ENCODE measurements around the gene C8B. TPM values are rescaled to one million over a fixed set of nuclear protein-coding genes. Genes with fewer than 3 reads are reported as not detected.

C8B gene
- total RNA-seq, 1 donor from 2014 or later: 0.26 TPM

DNA sequence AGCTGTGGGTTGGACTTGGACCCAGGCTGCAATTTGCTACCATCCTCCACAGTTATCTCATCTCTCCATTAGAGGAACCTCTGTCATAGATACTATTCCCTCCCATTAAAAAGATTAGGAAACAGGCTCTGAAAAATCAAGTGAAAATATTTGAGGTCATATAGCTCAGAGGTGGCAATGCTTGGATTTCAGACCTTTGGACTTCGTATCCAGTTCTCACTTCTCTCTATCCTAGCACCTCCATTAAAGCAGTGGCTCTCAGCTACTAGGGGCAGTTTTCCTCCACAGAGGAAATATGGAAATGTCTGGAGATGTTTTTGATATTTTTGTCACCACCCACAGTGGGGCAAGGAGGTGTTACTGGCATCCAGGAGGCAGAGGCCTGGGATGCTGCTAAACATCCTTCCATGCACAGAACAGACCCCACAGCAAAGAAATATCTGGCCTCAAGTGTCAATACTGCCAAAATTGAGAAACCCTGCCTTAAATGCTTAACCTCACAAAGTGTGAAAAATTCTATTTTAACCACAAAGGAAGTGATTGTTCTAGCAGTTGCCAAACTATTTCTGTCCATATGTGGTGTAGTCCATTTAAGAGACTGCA lies 57.1 kb downstream of the C8B start:
- no peaks in the 10 kb centered on the region for H3K9me3 Mint-ChIP-seq (ENCODE audit: low read depth)
- DNase-seq (ENCODE audit: low spot score, unreplicated experiment): no peak
- TF ChIP-seq CTCF (IDR thresholded peaks at IDR 0.05; ENCODE audit: unreplicated experiment): no peak
- H3K4me1 Mint-ChIP-seq (ENCODE audit: low read depth): peaks cover 9% of the 10 kb centered on the region
- H3K27me3 Mint-ChIP-seq: peaks cover 10% of the 10 kb centered on the region
- H3K36me3 Mint-ChIP-seq (ENCODE audit: insufficient read depth): no peaks in the 10 kb centered on the region
- H3K27ac Mint-ChIP-seq: no peak overlapping the region
- no peak overlapping the region for H3K4me3 Mint-ChIP-seq (ENCODE audit: low read depth)

- no peaks in the 10 kb centered on the region for H3K36me3 Mint-ChIP-seq (ENCODE audit: insufficient read depth)
- H3K27me3 Mint-ChIP-seq: peaks cover 10% of the 10 kb centered on the region
- H3K27ac Mint-ChIP-seq: no peak overlapping the region
- no peak for TF ChIP-seq CTCF (IDR thresholded peaks at IDR 0.05; ENCODE audit: unreplicated experiment)
- peaks cover 12% of the 10 kb centered on the region for H3K4me1 Mint-ChIP-seq (ENCODE audit: low read depth)
- no peak for DNase-seq (ENCODE audit: low spot score, unreplicated experiment)
- H3K4me3 Mint-ChIP-seq (ENCODE audit: low read depth): no peak overlapping the region
- no peaks in the 10 kb centered on the region for H3K9me3 Mint-ChIP-seq (ENCODE audit: low read depth)
These were observed 60.1 kb downstream of the C8B start for GRCh38 chr1:56905667-56906066.

- TF ChIP-seq CTCF (IDR thresholded peaks at IDR 0.05; ENCODE audit: unreplicated experiment): no peak
- no peak overlapping the region for H3K4me3 Mint-ChIP-seq (ENCODE audit: low read depth)
- H3K4me1 Mint-ChIP-seq (ENCODE audit: low read depth): peaks cover 7% of the 10 kb centered on the region
- no peak for DNase-seq (ENCODE audit: low spot score, unreplicated experiment)
- H3K36me3 Mint-ChIP-seq (ENCODE audit: insufficient read depth): no peaks in the 10 kb centered on the region
- H3K9me3 Mint-ChIP-seq (ENCODE audit: low read depth): no peaks in the 10 kb centered on the region
- H3K27me3 Mint-ChIP-seq: peaks cover 10% of the 10 kb centered on the region
- H3K27ac Mint-ChIP-seq: no peak overlapping the region
These were observed 61.0 kb downstream of the C8B start for GRCh38 chr1:56904663-56905397.

DNA sequence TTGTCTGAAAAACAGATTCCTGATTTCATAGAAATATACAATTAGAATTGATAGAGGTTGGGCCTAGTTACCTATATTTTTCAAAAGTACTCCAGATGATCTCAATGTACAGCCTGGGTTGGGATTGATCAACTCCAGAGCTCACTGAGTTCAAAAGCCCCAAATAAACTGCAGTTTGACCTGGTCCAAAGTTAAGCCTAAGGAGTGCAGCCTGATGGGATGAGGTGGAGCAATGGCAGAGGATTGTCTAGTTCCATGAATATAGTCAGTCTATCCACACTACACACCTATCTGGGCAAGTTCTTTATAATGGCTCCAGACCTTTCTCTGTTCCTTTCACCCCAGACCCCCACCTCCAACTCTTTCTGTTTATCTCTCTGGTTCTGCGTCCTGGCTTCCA lies 62.0 kb downstream of the C8B start:
- H3K4me1 Mint-ChIP-seq (ENCODE audit: low read depth): peaks cover 9% of the 10 kb centered on the region
- H3K9me3 Mint-ChIP-seq (ENCODE audit: low read depth): no peaks in the 10 kb centered on the region
- no peak overlapping the region for H3K4me3 Mint-ChIP-seq (ENCODE audit: low read depth)
- no peak overlapping the region for H3K27ac Mint-ChIP-seq
- peaks cover 6% of the 10 kb centered on the region for H3K27me3 Mint-ChIP-seq
- no peaks in the 10 kb centered on the region for H3K36me3 Mint-ChIP-seq (ENCODE audit: insufficient read depth)
- no peak for DNase-seq (ENCODE audit: low spot score, unreplicated experiment)
- no peak for TF ChIP-seq CTCF (IDR thresholded peaks at IDR 0.05; ENCODE audit: unreplicated experiment)

- Mint-ChIP-seq H3K36me3 (ENCODE audit: insufficient read depth) (no peaks in the 10 kb centered on the region), H3K4me3 (ENCODE audit: low read depth) (no peak overlapping the region), H3K27ac (no peak overlapping the region), H3K27me3 (peaks cover 6% of the 10 kb centered on the region), H3K4me1 (ENCODE audit: low read depth) (peaks cover 13% of the 10 kb centered on the region), H3K9me3 (ENCODE audit: low read depth) (no peaks in the 10 kb centered on the region)
- no peak for TF ChIP-seq CTCF (IDR thresholded peaks at IDR 0.05; ENCODE audit: unreplicated experiment)
- DNase-seq (ENCODE audit: low spot score, unreplicated experiment): no peak
These were observed 64.1 kb downstream of the C8B start for GRCh38 chr1:56901716-56902115.
